BJ (cell line): Measurements from ENCODE around the gene OGDHL. TPM values are rescaled to one million over a fixed set of nuclear protein-coding genes. Genes with fewer than 3 reads are reported as not detected.

Experiments
- CTCF ChIA-PET: fragments of 350-600 bp; formaldehyde crosslinking; extraction: SDS; loops from one replicate; lab custom pipeline; 2021; ENCODE audit warnings: antibody characterized with exemption, inconsistent platforms; lab: Yijun Ruan, JAX
- POLR2A ChIA-PET: fragments of 300-600 bp; sonication (Branson Sonifier 250); formaldehyde crosslinking; extraction: SDS; loops from one replicate; lab custom pipeline; 2021; ENCODE audit warnings: antibody characterized with exemption; lab: Charles Lee
- DNase-seq: peaks from one replicate; pipeline ENCODE4 v3.0.0-alpha.2; 2011; ENCODE audit warnings: low read depth
- H3K27me3 ChIP-seq: 2 replicates; pipeline ENCODE4 v1.6.0; 2011; ENCODE audit warnings: low read length; ENCODE audit not compliant: control insufficient read depth, insufficient read depth
- H3K36me3 ChIP-seq: 2 replicates; pipeline ENCODE4 v1.5.1; 2011; ENCODE audit warnings: low read length; ENCODE audit not compliant: control insufficient read depth, insufficient read depth
- H3K4me3 ChIP-seq: 2 replicates; pipeline ENCODE4 v1.5.1; 2011; ENCODE audit warnings: low read depth, mild to moderate bottlenecking, control low read depth, low read length
- CTCF ChIP-seq: IDR thresholded peaks from 2 replicates; pipeline ENCODE4 v1.5.1; 2011; ENCODE audit warnings: low read depth, mild to moderate bottlenecking, control low read depth, inconsistent platforms, low read length, moderate library complexity; ENCODE audit not compliant: insufficient read depth
- polyA plus RNA-seq: library from polyadenylated mRNA; depleted of rRNA; stranded (reverse); fragments of >200 nt; gene quantifications from 2 replicates; pipeline ENCODE4 v1.2.3, GENCODE V29; 2011

The OGDHL gene
- polyA plus RNA-seq, 1 experiment: 0.16 TPM

- ChIA-PET CTCF (no interaction called here), POLR2A (no interaction called here)
- no peak for DNase-seq
- no peak for TF ChIP-seq CTCF
- H3K27me3 ChIP-seq: peaks cover 5% of the 10 kb centered on the region
- H3K36me3 ChIP-seq: no peaks in the 10 kb centered on the region
- H3K4me3 ChIP-seq: no peak overlapping the region
Observed at GRCh38 chr10:49762566-49762877, 399 bp upstream of the OGDHL start.

- no peak for TF ChIP-seq CTCF
- POLR2A ChIA-PET: no interaction called here
Observed at GRCh38 chr10:49761201-49761788, 828 bp downstream of the OGDHL start.

GRCh38 chr10:49760789-49761188, 1.3 kb downstream of the OGDHL start:
- ChIA-PET CTCF (no interaction called here), POLR2A (no interaction called here)
- no peak for DNase-seq
- no peaks in the 10 kb centered on the region for H3K36me3 ChIP-seq
- TF ChIP-seq CTCF: no peak
- peaks cover 5% of the 10 kb centered on the region for H3K27me3 ChIP-seq
- no peak overlapping the region for H3K4me3 ChIP-seq

More at GRCh38 chr10:49761201-49761788, 828 bp downstream of the OGDHL start:
- peaks cover 5% of the 10 kb centered on the region for H3K27me3 ChIP-seq
- H3K36me3 ChIP-seq: no peaks in the 10 kb centered on the region
- peak overlapping the region; percentile 44; the same call in 1 of the 2 replicates for H3K4me3 ChIP-seq
- no peak for DNase-seq
- CTCF ChIA-PET: no interaction called here

GRCh38 chr10:49759787-49760551, 2.2 kb downstream of the OGDHL start:
- Histone ChIP-seq H3K27me3 (peaks cover 5% of the 10 kb centered on the region), H3K36me3 (no peaks in the 10 kb centered on the region), H3K4me3 (no peak overlapping the region)
- no peak for DNase-seq
- CTCF ChIA-PET: no interaction called here
- TF ChIP-seq CTCF: no peak
- POLR2A ChIA-PET: no interaction called here

GRCh38 chr10:49758249-49758930, 3.7 kb downstream of the OGDHL start:
- Histone ChIP-seq H3K36me3 (no peaks in the 10 kb centered on the region), H3K27me3 (peaks cover 5% of the 10 kb centered on the region), H3K4me3 (no peak overlapping the region)
- ChIA-PET POLR2A (no interaction called here), CTCF (no interaction called here)
- no peak for TF ChIP-seq CTCF
- no peak for DNase-seq
